ENCODE measurements around the gene GIGYF1. TPM values are rescaled to one million over a fixed set of nuclear protein-coding genes. Genes with fewer than 3 reads are reported as not detected.
"Not testable (repeated sequence)": the region's sequence is repeated elsewhere in the genome, so short reads cannot be mapped to it uniquely, and the experiment has no call there.

Gene GIGYF1
- total RNA-seq, 1 donor, result 20.7 TPM

- peak overlapping the region; percentile 90 for H3K4me3 ChIP-seq (ENCODE audit: low read depth, low read length)
- TF ChIP-seq, protein P1, sequence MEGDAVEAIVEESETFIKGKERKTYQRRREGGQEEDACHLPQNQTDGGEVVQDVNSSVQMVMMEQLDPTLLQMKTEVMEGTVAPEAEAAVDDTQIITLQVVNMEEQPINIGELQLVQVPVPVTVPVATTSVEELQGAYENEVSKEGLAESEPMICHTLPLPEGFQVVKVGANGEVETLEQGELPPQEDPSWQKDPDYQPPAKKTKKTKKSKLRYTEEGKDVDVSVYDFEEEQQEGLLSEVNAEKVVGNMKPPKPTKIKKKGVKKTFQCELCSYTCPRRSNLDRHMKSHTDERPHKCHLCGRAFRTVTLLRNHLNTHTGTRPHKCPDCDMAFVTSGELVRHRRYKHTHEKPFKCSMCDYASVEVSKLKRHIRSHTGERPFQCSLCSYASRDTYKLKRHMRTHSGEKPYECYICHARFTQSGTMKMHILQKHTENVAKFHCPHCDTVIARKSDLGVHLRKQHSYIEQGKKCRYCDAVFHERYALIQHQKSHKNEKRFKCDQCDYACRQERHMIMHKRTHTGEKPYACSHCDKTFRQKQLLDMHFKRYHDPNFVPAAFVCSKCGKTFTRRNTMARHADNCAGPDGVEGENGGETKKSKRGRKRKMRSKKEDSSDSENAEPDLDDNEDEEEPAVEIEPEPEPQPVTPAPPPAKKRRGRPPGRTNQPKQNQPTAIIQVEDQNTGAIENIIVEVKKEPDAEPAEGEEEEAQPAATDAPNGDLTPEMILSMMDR (IDR thresholded peaks at IDR 0.05; ENCODE audit: insufficient read depth, low read length), result no peak
- DNase-seq (ENCODE audit: low read depth), result no peak
Observed at GRCh38 chr7:100706672-100707311, 12.7 kb upstream of the GIGYF1 start.

DNA sequence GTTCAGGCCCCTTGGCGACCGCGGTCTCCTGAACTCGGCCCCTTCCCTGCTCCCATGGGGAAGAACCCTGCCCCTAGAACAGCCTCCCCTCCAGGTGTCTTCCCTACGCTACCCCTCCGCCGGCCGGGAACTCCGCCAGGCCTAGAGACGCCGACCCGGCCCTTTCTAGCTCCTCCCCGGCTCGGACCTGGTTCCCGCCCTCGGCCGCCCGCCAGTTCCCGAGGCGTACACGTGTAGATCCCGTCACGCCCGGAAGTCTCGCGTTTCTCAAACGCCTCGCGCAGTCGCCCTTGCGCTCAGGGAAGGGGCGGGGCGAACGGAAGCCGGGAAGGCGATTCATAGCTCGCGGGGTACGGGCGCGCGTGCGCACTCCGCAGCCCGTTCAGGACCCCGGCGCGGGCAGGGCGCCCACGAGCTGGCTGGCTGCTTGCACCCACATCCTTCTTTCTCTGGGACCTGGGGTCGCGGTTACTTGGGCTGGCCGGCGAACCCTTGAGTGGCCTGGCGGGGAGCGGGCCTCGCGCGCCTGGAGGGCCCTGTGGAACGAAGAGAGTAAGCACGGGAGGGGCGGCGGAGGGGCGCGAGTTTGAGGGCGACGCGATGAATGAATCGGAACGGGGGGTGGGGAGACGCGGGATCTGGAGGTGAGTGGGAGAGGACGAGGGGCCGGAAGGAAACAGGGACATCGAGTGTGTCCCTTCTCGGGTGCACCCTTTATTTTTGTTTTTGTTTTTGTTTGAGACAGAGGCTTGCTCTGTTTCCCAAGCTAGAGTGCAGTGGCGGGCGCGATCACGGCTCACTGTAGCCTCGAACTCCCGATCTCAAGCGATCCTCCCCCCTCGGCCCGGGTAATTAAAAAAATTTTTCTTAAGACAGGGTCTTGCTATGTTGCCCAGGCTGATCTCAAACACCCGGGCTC is 12.0 kb upstream of the GIGYF1 start, which contains the start of gene POP7:
Gene POP7, plus strand, starts transcription at position 369 of the 919 bp plus-strand sequence. CDS start 710 bp downstream, outside the sequence.
- TF ChIP-seq, protein P1 (IDR thresholded peaks at IDR 0.05; ENCODE audit: insufficient read depth, low read length), result no peak
- H3K4me3 ChIP-seq (ENCODE audit: low read depth, low read length), result peak within 1 kb of the TSS; percentile 90
- peak; percentile 98 for DNase-seq (ENCODE audit: low read depth)

DNA sequence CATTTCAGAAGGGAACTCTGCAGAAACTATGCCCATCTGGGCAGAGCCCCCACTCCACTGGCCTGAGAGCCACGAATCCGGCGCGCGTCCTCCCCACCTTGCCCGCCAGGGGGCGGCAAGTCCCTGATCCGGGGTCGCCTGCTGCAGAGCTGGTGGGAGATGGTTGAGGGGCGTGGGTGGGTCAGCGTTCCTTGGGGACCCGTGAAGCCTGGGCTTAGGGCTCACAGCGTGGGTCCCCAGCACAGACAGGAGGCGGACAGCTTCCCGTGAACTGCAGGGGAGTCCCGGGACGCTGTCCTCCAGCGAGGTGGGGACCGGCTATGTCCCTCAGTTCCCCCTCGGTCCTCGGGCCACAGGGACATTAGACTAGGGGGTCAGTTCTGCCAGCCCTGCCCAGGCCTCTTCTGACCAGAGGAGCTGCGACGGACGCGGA is 11.3 kb upstream of the GIGYF1 start:
- TF ChIP-seq, protein P1 (IDR thresholded peaks at IDR 0.05; ENCODE audit: insufficient read depth, low read length), result peak; percentile 93
- peak; percentile 70 for DNase-seq (ENCODE audit: low read depth)
- peak overlapping the region; percentile 79 for H3K4me3 ChIP-seq (ENCODE audit: low read depth, low read length)

GRCh38 chr7:100701089-100701488 is 7.0 kb upstream of the GIGYF1 start:
- DNase-seq (ENCODE audit: low read depth); H3K4me3 ChIP-seq (ENCODE audit: low read depth, low read length): not testable (repeated sequence)

DNA sequence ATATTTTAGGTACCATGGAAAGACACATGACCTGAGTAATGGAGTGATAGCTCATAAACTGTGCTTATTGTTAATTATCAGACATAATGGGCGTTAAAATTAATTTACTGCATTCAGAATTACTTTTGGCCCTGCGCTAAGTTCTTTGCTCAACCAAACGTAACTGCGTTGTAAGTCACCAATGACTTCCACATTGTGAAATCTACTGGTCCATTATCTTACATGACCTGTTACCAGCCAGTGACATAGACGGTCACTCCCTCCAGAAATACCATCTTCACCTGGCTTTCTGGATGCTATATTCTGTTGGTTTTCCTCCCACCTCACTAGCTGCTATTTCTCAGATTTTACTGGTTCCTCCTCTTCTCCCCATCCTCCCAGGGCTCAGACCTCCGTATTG is 5.0 kb upstream of the GIGYF1 start:
- TF ChIP-seq, protein P1 (IDR thresholded peaks at IDR 0.05; ENCODE audit: insufficient read depth, low read length), result no peak
- DNase-seq (ENCODE audit: low read depth), result no peak
- no peak overlapping the region for H3K4me3 ChIP-seq (ENCODE audit: low read depth, low read length)

DNA sequence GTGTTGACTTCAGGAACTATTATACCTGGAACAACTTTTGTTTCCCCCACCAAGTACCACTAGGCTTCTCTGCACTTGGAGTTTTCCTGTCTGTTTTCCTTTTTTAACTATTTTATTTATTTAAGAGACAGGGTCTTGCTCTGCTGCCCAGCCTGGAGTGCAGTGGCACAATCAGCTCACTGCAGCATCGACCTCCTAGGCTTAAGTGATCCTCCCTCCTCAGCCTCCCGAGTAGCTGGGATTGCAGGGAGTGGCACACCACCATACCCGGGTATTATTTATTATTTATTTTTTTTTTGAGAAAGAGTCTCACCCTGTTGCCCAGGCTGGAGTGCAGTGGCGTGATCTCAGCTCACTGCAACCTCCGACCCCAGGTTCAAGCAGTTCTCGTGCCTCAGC is 2.1 kb upstream of the GIGYF1 start:
- TF ChIP-seq, protein P1 (IDR thresholded peaks at IDR 0.05; ENCODE audit: insufficient read depth, low read length), result no peak
- DNase-seq (ENCODE audit: low read depth), result no peak
- H3K4me3 ChIP-seq (ENCODE audit: low read depth, low read length), result no peak overlapping the region
